PFSK-1 (cell line): ENCODE results near the gene PTPRT.

Source experiments
- POLR2AphosphoS5 ChIP-seq: IDR thresholded peaks from 2 replicates; pipeline ENCODE4 v1.6.1; 2012; ENCODE audit warnings: low read depth, mild to moderate bottlenecking, control low read depth, low read length, moderate library complexity
- REST ChIP-seq, 2 experiments: IDR thresholded peaks; 2 replicates each; pipeline versions ENCODE4 v1.6.1 to v1.8.0; 2011 to 2012; ENCODE audit warnings: low read depth in 2 of 2, low read length in 2 of 2, control low read depth in 1 of 2, inconsistent platforms in 1 of 2, mild to moderate bottlenecking in 1 of 2, moderate library complexity in 1 of 2; ENCODE audit not compliant: insufficient read depth in 1 of 2
- SIN3A ChIP-seq: IDR thresholded peaks from 2 replicates; pipeline ENCODE4 v1.6.1; 2012; ENCODE audit warnings: mild to moderate bottlenecking, low read length, moderate library complexity, borderline replicate concordance; ENCODE audit not compliant: insufficient read depth

DNA sequence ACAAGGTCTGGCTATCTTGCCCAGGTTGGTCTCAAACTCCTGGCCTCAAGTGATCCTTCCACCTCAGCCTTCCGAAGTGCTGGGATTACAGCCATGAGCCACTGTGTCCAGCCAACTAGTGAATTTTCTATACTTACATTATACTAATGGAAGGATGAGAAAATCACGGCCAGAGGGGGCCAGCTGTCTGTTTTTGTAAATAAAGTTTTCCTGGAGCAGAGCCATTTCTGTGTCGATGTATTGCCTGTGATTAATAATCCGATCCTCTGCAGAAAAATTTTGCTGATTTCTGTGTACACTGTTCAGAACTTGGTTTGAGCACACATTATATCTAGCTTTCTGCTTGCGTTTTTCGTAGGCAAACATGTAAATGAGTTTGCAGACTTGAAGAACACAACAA lies 28.8 kb downstream of the PTPRT start:
- no peak for TF ChIP-seq SIN3A
- no peak for TF ChIP-seq REST (IDR thresholded peaks at IDR 0.05; ENCODE audit: insufficient read depth in 1 of 2, low read depth in 2 of 2, low read length in 2 of 2)
- no peak for TF ChIP-seq POLR2AphosphoS5
